ENCODE data around the gene KAT6B.

The KAT6B gene

DNA sequence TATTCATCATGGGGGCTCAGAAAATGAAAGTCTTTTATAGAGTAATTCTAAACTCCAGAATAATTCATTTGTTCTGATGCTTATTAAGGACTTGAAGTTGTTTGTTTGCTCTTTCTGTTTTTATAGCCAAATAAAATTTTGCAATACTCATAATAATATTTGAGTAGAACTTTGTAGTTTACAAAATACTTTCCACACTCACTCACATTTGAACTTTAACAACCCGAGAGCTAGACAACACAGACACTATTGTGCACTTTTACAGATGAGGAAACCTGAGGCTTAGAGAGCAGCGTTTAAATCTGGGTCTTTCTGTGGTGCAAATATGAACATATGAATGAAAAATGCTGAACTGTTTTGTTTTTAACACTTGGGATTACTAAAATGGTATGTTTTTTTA is 126.8 kb downstream of the KAT6B start:
- no peak for DNase-seq (ENCODE audit: low read depth, low spot score)

GRCh38 chr10:74955796-74956195 is 129.4 kb downstream of the KAT6B start:
- no peak for DNase-seq (ENCODE audit: low read depth, low spot score)

DNA sequence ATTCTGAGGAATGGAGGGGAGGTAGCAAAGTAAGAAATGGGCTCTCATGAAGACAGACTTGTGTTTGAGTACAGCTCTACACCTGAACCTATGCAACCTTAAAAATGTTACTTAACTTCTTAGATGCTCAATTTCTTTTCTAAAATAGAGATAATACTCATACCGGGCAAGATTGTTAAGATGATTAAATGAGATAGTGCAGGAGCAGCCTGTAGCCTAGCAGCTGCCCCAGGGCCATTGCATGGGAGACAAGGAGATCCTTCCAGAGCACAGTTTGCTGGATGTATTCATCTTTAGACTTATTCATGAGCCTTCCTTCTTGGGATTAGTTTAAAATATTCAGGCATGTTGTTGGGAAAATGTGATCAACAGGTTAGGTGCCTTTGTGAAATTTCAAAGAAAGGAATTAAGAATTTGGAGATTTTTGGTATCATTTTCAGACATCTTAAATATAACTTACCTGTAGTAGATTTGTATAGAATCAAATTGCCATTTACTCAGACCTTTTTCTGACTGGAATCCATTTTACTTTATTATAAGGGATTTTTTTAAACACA is 130.2 kb downstream of the KAT6B start:
- no peak for DNase-seq (ENCODE audit: low read depth, low spot score)

DNA sequence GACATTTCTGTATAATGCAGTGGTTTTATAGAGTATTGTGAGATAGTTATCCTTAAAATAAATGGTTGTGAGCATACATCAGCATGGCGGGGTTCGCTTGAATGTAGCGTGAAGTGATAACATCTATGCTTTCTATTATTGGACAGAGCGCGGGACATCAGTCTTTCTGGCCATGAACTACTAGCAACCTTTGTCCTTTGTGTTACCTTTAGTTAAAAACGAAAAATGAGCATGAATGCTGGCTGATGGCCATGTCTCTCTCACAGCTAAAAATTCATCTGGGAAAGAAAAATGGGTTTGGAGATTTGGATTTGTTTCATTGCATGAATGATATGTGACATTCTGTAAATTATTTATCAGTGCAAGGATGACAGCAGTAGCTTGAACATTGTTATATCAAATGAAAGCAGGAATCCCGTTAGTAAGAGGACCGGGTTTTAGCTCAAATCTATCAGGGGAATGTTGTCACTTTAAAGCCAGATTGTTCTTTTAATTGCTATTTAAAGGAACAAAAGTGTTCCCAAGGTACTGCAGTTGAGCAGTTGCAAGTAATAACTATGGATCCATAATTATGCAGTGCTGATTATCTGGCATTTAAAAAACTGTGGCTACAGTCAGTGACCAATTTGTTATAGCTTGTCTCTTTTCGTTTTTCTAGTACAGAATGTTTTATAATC is 131.0 kb downstream of the KAT6B start:
- no peak for DNase-seq (ENCODE audit: low read depth, low spot score)

DNA sequence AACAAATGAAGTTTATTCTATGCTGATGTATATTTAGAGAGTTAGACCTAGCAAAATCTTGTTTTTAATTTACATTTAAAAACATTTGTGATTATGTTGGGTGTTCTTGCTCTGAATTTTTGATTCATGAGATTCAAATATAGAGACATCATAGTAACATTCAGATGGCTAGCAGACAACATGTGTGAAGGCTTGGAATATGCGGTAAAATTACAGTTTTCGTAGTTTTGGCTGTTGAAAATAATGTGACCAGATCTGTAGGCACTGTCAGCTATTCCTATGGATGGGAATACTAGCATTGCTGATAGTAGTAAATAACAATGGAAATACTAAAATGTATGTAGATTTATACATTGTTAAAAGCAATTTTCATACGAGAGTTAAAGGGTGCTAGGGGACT is 131.9 kb downstream of the KAT6B start:
- DNase-seq (ENCODE audit: low read depth, low spot score): no peak

DNA sequence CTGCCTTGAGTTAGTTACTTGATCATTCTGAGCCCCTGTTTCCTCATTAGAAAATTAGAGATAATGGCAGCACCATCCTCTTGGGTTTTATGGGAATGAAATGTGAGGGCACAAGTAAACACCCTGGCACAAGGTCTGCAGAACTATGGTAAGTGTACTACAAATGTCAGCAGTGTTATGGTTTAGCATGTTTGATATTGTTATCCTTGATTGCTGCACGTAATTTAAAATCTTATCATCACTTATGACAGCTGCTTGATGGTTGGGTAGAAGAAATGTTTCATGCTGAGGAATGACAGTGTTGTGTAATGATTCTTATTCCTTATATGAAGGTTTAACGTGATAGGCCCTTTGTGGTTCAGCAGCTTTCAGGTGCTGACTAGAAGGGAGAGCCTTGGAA is 134.3 kb downstream of the KAT6B start:
- no peak for DNase-seq (ENCODE audit: low read depth, low spot score)

GRCh38 chr10:74962517-74962916 is 136.1 kb downstream of the KAT6B start:
- DNase-seq (ENCODE audit: low read depth, low spot score): no peak

- no peak for DNase-seq (ENCODE audit: low read depth, low spot score)
Measured at GRCh38 chr10:74963549-74963948, 137.1 kb downstream of the KAT6B start.

- DNase-seq (ENCODE audit: low read depth, low spot score): no peak
Measured at GRCh38 chr10:74967911-74968666, 141.7 kb downstream of the KAT6B start.

- no peak for DNase-seq (ENCODE audit: low read depth, low spot score)
Measured at GRCh38 chr10:74968667-74969061, 142.3 kb downstream of the KAT6B start.

DNA sequence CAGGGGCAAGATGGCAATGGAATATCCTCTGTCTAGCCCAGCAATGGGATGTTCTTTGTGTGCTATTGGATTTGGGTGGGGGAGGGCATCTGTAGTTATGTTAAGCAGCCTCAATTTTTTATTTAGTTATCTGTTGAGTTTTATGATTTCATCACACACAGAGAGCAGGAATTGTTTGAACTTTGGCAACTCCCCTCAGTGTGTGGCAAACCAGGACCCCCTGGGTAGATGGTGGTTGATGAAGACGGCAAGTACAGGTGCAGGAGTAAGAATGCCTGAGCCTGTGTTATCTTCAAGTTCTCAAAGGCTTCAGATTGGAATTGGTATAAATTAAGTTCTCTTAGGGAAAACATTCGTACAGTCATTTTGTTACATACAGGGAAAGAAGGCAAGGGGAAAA is 142.7 kb downstream of the KAT6B start:
- DNase-seq (ENCODE audit: low read depth, low spot score): no peak

- DNase-seq (ENCODE audit: low read depth, low spot score): no peak
Measured at GRCh38 chr10:74969530-74969929, 143.1 kb downstream of the KAT6B start.

DNA sequence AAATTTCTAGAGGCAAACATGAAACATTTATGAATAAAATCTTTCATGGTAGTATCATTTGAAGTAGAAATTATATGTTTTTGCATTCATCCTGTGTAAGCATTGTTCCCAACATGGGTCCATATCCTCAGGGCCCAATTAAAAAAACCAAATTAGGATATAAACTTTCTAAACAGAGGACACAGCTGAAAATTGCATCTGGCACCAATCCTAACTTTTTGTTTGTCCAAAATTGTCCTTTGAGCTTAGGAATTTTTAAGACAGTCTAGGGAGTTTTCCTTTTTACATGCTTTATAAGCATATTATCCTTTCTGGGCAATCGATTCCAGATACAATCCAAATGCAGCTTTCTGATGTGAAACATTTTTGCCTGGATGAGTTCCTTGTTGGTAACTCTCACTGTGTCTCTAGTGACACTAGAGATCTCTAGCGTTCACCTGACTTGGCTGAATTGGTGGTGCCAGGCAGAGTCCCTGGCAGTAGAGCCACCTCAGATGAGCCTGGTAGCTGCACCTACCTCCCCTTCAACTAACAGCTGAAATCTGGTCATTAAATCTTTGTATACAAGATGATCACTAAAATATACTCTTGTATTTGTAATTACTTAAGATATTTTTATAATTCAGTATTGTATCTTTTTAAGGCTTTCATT is 147.5 kb downstream of the KAT6B start:
- DNase-seq (ENCODE audit: low read depth, low spot score): no peak

DNA sequence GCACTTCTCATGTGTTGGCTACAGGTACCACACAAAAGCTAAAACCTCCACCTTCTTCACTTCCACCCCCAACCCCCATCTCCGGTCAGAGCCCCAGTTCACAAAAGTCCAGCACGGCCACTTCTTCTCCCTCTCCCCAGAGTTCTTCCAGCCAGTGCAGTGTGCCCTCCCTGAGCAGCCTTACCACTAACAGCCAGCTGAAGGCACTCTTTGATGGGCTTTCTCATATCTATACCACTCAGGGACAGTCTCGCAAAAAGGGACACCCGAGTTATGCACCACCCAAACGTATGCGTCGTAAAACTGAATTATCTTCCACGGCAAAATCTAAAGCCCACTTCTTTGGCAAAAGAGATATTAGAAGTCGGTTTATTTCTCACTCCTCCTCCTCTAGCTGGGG is 149.4 kb downstream of the KAT6B start:
- no peak for DNase-seq (ENCODE audit: low read depth, low spot score)

GRCh38 chr10:74976565-74976964 is 150.2 kb downstream of the KAT6B start:
- DNase-seq (ENCODE audit: low read depth, low spot score): no peak

- DNase-seq (ENCODE audit: low read depth, low spot score): no peak
Measured at GRCh38 chr10:74977072-74977471, 150.7 kb downstream of the KAT6B start.

GRCh38 chr10:74977913-74978847 is 151.8 kb downstream of the KAT6B start:
- DNase-seq (ENCODE audit: low read depth, low spot score): no peak

DNA sequence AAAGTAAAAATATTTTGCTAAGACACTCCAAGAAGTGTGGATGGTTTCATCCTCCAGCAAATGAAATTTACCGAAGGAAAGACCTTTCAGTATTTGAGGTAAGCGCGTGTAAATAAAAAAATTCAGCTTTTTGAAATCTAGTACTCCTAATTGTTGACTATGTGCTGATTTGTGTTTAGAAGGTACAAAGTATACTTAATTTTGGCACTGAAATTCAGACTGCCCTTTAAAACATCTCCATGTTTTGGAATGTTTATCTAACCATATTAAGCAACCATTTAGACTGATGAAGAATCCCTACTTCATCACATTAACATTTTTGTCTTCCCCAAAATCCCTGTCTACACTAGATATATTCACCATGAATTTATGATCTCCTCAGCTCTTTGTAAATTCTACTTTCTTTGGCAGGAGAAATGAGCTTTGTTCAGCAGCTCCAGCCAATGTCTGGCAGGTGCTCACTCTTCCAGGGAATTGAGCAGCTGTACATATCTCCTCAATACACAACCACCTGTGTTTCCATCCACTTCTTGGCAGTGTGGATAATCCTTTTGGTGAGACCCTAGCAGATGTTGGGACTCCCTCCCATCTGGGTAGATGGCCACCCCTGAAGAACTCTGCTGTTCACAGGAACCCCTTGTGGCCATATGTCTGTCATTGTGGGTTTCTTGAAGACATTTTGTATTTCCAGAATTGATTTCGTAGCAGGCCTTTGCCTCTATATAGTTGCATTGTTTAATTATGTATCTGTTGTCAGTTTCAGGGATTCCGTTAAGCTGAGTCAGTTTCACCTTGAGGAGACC is 155.6 kb downstream of the KAT6B start:
- no peak for DNase-seq (ENCODE audit: low read depth, low spot score)

DNA sequence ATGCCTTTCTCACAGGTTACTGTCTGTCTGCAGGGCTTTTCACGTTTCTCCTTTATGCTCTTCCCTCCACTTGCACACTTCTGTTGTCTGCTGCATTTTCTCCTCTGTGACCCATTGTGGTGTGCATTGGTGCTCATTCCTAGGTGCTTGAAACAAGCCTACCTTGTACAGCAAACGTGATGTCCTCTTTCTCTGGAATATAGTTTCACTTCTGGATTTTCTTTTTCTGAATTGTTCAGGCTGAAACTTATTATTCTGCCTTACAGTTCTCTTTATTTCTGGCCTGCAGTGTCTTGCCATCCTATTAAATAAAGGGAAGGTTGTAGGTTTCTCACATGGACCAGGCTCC is 156.2 kb downstream of the KAT6B start:
- no peak for DNase-seq (ENCODE audit: low read depth, low spot score)

DNA sequence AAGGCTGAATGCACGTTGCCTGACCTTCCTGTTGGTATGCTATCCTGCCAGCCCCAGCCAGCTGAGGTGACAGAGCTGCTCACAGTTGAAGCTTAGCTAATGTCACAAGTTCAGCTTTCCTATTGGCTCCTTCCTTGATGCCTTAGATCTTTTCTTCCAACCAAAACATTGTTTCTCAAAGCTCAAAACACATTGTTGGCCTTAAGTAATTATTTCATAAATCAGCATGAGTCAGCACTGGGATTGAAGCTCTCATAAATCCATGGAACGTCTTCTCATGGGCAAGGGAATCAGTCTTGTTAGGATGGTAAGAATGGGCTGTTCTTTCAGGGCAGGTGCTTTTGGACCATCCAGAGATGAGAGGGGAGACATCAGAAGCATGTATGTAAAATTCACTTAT is 157.0 kb downstream of the KAT6B start:
- no peak for DNase-seq (ENCODE audit: low read depth, low spot score)

Measured in activated naive CD8-positive, alpha-beta T cell treated with anti-CD3 and anti-CD28 coated beads, Interleukin-2, amount 50 U/mL, for 16 hours (primary cell).